ENCODE data around the gene TLL1.

GRCh38 chr4:165906272-165906671 lies 33.2 kb downstream of the TLL1 start:
- TF ChIP-seq CTCF (conservative IDR thresholded peaks at IDR 0.05) (no peak), ZFX (IDR thresholded peaks at IDR 0.05) (no peak)

Data from C4-2B (cell line).